ENCODE results near the gene SMARCC1.

SMARCC1 gene

GRCh38 chr3:47536221-47536891, 245.3 kb downstream of the SMARCC1 start:
- DNase-seq: no peak
